Ascending aorta (tissue), 2 donors: ENCODE measurements around the gene GAS5. TPM values are rescaled to one million over a fixed set of nuclear protein-coding genes. Genes with fewer than 3 reads are reported as not detected.

ENCODE experiments used
- DNase-seq, 2 donors: peaks; one replicate each; pipeline ENCODE4 v3.0.0-alpha.2; 2019; ENCODE audit warnings: low spot score in 2 of 2
- H3K27ac ChIP-seq, 2 donors: fragments of 200-600 bp; sonication (generic); one replicate each; pipeline ENCODE4 v1.5.1; 2016 to 2017; ENCODE audit warnings: mild to moderate bottlenecking in 1 of 2
- H3K27me3 ChIP-seq: fragments of 200-600 bp; sonication (generic); one replicate; pipeline ENCODE4 v1.5.1; 2017
- H3K36me3 ChIP-seq, 2 donors: fragments of 200-600 bp; sonication (generic); one replicate each; pipeline ENCODE4 v1.5.1; 2016
- H3K4me1 ChIP-seq, 2 donors: fragments of 200-600 bp; sonication (generic); one replicate each; pipeline ENCODE4 v1.5.1; 2016 to 2017; ENCODE audit warnings: mild to moderate bottlenecking in 1 of 2
- H3K4me3 ChIP-seq, 2 donors: fragments of 200-600 bp; sonication (generic); one replicate each; pipeline ENCODE4 v1.5.1; 2016 to 2017; ENCODE audit warnings: mild to moderate bottlenecking in 1 of 2
- H3K9me3 ChIP-seq, 2 donors: fragments of 200-600 bp; sonication (generic); one replicate each; pipeline ENCODE4 v1.5.1; 2016
- CTCF ChIP-seq, 3 experiments: fragments of 200-600 bp in 2 of 3; fragments of 450-650 bp in 1 of 3; sonication (generic) in 2 of 3; IDR thresholded peaks; one replicate each; pipeline ENCODE4 v1.5.1; 2016 to 2019; ENCODE audit warnings: antibody characterized with exemption in 3 of 3, mild to moderate bottlenecking in 1 of 3, moderate library complexity in 1 of 3
- intact Hi-C: fragments of 100-400 bp; cut with DNase I; formaldehyde crosslinking; loops from one replicate; pipeline ENCODE4 v1.15.1; 2023
- total RNA-seq: library from RNA; depleted of rRNA; stranded (reverse); fragments of >200 nt; gene quantifications from one replicate; pipeline ENCODE4 v1.1.0, GENCODE V29; 2016

Gene GAS5
- total RNA-seq, 1 donor from 2014 or later: 149 TPM

GRCh38 chr1:173852105-173852504, 15.7 kb downstream of the GAS5 start:
- no peaks in the 10 kb centered on the region for H3K4me1 ChIP-seq
- H3K27me3 ChIP-seq: no peaks in the 10 kb centered on the region
- intact Hi-C loops: no loop called here
- H3K9me3 ChIP-seq: no peaks in the 10 kb centered on the region
- H3K36me3 ChIP-seq: peaks cover 26 to 50% of the 10 kb centered on the region in 2 donors
- no peak for DNase-seq
- H3K4me3 ChIP-seq: no peak overlapping the region
- H3K27ac ChIP-seq: no peak overlapping the region
- no peak for TF ChIP-seq CTCF (IDR thresholded peaks at IDR 0.05)

GRCh38 chr1:173832748-173833147, 35.0 kb downstream of the GAS5 start:
- Histone ChIP-seq H3K9me3 (no peaks in the 10 kb centered on the region), H3K4me1 (no peaks in the 10 kb centered on the region), H3K4me3 (no peak overlapping the region), H3K27me3 (no peaks in the 10 kb centered on the region), H3K36me3 (peaks cover 57 to 62% of the 10 kb centered on the region in 2 donors), H3K27ac (no peak overlapping the region)
- intact Hi-C loops: no loop called here
- no peak for DNase-seq
- TF ChIP-seq CTCF (IDR thresholded peaks at IDR 0.05): no peak

- Histone ChIP-seq H3K36me3 (peaks cover 17 to 23% of the 10 kb centered on the region in 2 donors), H3K4me3 (no peak overlapping the region), H3K4me1 (peaks cover 0 to 5% of the 10 kb centered on the region in 2 donors), H3K27me3 (no peaks in the 10 kb centered on the region), H3K9me3 (no peaks in the 10 kb centered on the region), H3K27ac (no peak overlapping the region)
- no peak for DNase-seq
- TF ChIP-seq CTCF (IDR thresholded peaks at IDR 0.05): no peak
- intact Hi-C loops: loop anchor here (10.0 kb wide), 1 partner anchor 1083 kb away; no protein-coding TSS in a partner anchor
These were observed 40.2 kb downstream of the GAS5 start for GRCh38 chr1:173827611-173828010.

- Histone ChIP-seq H3K27ac (peak within 1 kb of the TSS; percentile 90 to 96), H3K4me1 (peaks cover 0 to 5% of the 10 kb centered on the region in 2 donors), H3K9me3 (no peaks in the 10 kb centered on the region), H3K4me3 (peak within 1 kb of the TSS; percentile 65 to 71), H3K27me3 (no peaks in the 10 kb centered on the region), H3K36me3 (no peaks in the 10 kb centered on the region)
- peak; percentile 85 to 98 for DNase-seq
- intact Hi-C loops: loop anchor here (1.0 to 10.0 kb wide), 8 partner anchors 44 to 1174 kb away; partner anchors contain the start of genes CACYBP, PRDX6, RABGAP1L and RC3H1
- no peak for TF ChIP-seq CTCF (IDR thresholded peaks at IDR 0.05)
These were observed 43.3 kb downstream of the GAS5 start, which contains the start of the genes CENPL and DARS2 for GRCh38 chr1:173824315-173825081. TSS of gene CENPL (minus strand) at chr1:173824883. CDS start at chr1:173811299, 13,584 bp downstream. TSS of gene DARS2 (plus strand) at chr1:173824673. CDS start at chr1:173825230, 557 bp downstream.

GRCh38 chr1:173823781-173824314, 43.9 kb downstream of the GAS5 start:
- Histone ChIP-seq H3K4me1 (peaks cover 0 to 5% of the 10 kb centered on the region in 2 donors), H3K9me3 (no peaks in the 10 kb centered on the region), H3K4me3 (peak overlapping the region; percentile 65 to 71), H3K36me3 (no peaks in the 10 kb centered on the region), H3K27me3 (no peaks in the 10 kb centered on the region), H3K27ac (peak overlapping the region; percentile 90 to 96)
- intact Hi-C loops: loop anchor here (1.0 to 10.0 kb wide), 8 partner anchors 44 to 1175 kb away; partner anchors contain the start of genes CACYBP, PRDX6, RABGAP1L and RC3H1
- TF ChIP-seq CTCF (IDR thresholded peaks at IDR 0.05): no peak
- DNase-seq: no peak
